Measurements from ENCODE around the gene RPS5.

Gene RPS5

DNA sequence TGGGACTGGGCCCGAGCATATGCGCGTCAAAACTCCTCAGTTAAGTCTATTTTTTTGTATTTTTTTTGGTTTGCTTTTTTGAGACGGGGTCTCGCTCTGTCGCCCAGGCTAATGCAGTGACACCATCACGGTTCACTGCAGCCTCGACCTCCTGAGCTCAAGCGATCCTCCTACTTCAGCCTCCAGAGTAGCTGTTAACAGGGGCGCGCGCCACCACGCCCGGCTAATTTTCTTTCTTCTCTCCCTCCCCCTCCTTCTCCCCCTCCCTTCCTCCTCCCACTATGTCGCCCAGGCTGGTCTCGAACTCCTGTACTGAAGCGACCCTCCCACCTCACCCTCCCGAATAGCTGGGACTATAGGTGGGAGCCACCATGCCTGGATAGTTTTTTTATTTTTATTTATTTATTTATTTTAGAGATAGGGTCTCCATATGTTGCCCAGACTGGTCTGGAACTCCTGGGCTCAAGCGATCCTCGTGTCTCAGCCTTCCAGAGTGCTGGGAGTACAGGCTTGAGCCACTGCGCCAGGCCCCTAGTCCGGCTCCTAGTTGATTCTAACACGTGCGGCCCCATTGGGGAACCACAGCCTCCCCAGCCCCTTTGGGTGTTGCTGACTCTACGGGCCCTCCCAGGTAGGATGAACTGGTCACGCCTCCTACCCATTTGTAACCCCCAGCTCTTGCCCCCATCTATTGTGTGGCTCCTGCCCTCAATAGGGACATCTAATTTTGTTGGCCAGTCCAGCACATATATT is 5.4 kb upstream of the RPS5 start:
- Histone ChIP-seq H3K9me3 (ENCODE audit: severe bottlenecking) (no peaks in the 10 kb centered on the region), H3K27ac (peak overlapping the region; percentile 98), H3K36me3 (no peaks in the 10 kb centered on the region), H3K27me3 (ENCODE audit: insufficient read depth, low read depth, severe bottlenecking) (no peaks in the 10 kb centered on the region), H3K4me3 (ENCODE audit: low read depth, low read length) (peak overlapping the region; percentile 38)
- TF ChIP-seq CTCF (IDR thresholded peaks at IDR 0.05; ENCODE audit: low read depth, low read length) = no peak
- no peak for DNase-seq

DNA sequence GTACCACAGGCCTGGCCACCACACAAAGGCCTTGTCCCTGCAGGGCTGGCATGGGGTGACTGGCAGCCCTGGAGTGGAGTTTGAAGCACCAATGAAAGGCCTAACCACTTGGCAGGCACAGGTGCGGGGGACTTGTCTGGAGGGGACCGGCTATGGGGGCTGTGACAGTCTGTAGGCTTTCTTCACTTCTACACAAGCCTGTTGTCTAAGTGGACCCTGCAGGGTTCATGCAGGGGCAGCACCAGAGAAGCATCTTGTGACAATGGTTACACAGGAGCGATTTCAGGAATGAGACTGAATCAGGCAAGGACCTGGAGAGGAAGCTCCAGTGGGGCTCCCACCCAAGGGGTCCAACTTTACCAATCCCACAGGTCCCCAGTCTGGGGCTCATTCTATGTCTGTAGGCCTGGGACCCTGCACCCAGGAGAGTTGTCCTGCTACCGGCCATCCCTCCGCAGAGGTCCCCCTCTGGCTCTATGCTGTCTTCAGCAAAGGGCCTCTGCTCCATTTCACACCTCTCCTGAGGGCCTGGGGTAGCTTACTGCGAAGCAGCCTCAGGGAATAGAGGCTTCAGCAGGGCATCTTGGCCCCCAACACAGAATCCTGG is 4.0 kb upstream of the RPS5 start:
- H3K36me3 ChIP-seq = peaks cover 1% of the 10 kb centered on the region
- no peaks in the 10 kb centered on the region for H3K27me3 ChIP-seq (ENCODE audit: insufficient read depth, low read depth, severe bottlenecking)
- no peak overlapping the region for H3K27ac ChIP-seq
- TF ChIP-seq CTCF (IDR thresholded peaks at IDR 0.05; ENCODE audit: low read depth, low read length) = no peak
- H3K4me3 ChIP-seq (ENCODE audit: low read depth, low read length) = no peak overlapping the region
- no peaks in the 10 kb centered on the region for H3K9me3 ChIP-seq (ENCODE audit: severe bottlenecking)
- no peak for DNase-seq

DNA sequence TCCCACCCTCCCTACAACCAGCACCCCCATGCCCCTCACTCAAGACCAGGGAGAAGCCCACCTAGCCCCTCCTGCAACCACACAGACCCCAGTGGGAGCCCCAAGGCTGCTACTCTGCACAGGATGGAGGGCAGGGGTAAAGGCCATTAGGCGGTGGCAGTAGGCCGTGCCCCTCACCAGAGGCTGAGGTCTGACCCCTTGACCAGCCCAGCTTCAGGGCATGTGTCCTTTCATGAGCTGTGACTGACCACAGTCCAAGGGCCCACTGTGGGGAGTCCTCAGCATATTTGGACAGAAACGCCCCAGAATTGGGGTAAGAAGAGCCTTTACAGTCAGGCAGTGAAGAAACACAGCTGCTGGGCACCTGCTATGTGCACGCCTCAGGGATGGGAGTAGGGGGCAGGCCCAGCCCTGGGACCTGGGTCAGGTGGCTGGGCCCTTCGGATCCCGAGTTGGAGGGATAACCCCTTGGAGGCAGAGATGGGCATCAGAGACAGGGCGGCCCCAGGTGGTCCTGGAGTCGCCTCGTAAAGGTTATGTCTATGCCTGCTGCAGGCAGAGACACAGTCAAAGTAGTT is 1.7 kb upstream of the RPS5 start:
- Histone ChIP-seq H3K36me3 (peaks cover 23% of the 10 kb centered on the region), H3K4me3 (ENCODE audit: low read depth, low read length) (peak overlapping the region; percentile 98), H3K27me3 (ENCODE audit: insufficient read depth, low read depth, severe bottlenecking) (no peaks in the 10 kb centered on the region), H3K9me3 (ENCODE audit: severe bottlenecking) (no peaks in the 10 kb centered on the region), H3K27ac (peak overlapping the region; percentile 98)
- no peak for DNase-seq
- TF ChIP-seq CTCF (IDR thresholded peaks at IDR 0.05; ENCODE audit: low read depth, low read length) = no peak

- Histone ChIP-seq H3K9me3 (ENCODE audit: severe bottlenecking) (no peaks in the 10 kb centered on the region), H3K27me3 (ENCODE audit: insufficient read depth, low read depth, severe bottlenecking) (no peaks in the 10 kb centered on the region), H3K4me3 (ENCODE audit: low read depth, low read length) (peak overlapping the region; percentile 98), H3K27ac (peak overlapping the region; percentile 98), H3K36me3 (peaks cover 29% of the 10 kb centered on the region)
- TF ChIP-seq CTCF (IDR thresholded peaks at IDR 0.05; ENCODE audit: low read depth, low read length) = no peak
- DNase-seq = peak; percentile 35
Observed at GRCh38 chr19:58385891-58386575, 1.0 kb upstream of the RPS5 start.

DNA sequence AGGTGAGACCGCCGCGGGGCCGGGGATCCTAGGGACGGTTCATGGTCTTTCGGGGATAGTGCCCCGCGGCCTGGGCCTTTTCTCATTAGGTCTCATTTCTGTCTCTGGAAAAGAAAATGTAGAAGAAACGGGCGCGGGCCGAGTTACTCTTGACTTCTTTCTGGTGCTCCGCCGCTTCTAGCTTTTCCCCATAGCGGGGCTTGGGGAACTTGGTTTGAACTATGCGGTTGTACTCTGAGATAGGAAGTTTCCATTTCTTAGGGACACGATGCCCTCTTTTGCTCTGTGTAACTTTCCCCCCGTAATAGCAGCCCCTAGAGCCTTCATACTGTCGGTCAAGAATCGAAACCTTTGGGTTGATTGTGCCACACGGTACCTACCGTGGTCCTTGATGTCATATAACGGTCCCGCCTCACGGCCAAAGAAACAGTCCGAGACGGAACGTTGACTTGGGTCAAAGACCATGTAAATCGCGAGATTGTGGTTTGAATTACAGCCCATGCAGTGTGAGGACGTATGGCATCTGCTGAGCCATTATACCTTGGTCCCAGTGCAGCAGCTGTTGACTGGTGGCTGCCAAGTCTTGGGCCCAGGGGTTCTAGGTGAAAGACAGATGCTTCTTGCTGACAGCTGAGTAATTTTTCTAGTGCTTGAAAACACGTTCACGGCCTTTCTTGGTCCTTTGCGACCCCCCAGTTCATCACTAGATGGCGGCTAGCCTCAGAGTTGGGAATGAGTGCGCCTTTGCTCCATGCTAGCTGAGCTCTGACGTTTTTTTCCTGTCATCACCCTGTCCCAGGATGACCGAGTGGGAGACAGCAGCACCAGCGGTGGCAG is 487 bp downstream of the RPS5 start:
- Histone ChIP-seq H3K27ac (peak overlapping the region; percentile 98), H3K27me3 (ENCODE audit: insufficient read depth, low read depth, severe bottlenecking) (no peaks in the 10 kb centered on the region), H3K4me3 (ENCODE audit: low read depth, low read length) (peak overlapping the region; percentile 98), H3K36me3 (peaks cover 44% of the 10 kb centered on the region), H3K9me3 (ENCODE audit: severe bottlenecking) (no peaks in the 10 kb centered on the region)
- DNase-seq = no peak
- TF ChIP-seq CTCF (IDR thresholded peaks at IDR 0.05; ENCODE audit: low read depth, low read length) = no peak
